ENCODE results near the gene MIEN1. TPM values are rescaled to one million over a fixed set of nuclear protein-coding genes. Genes with fewer than 3 reads are reported as not detected.

The MIEN1 gene
- total and polyA plus RNA-seq, 8 donors, result 9.3 to 312 (median 114) TPM

GRCh38 chr17:39757931-39758873, 27.9 kb upstream of the MIEN1 start:
- DNase-seq, result no peak
- Histone ChIP-seq H3K4me3 (no peak overlapping the region), H3K4me1 (peaks cover 6 to 20% (median 17%) of the 10 kb centered on the region in 4 donors), H3K36me3 (no peaks in the 10 kb centered on the region), H3K9me3 (no peaks in the 10 kb centered on the region), H3K27ac (peak overlapping the region in 1 of 5 donors; percentile 29), H3K27me3 (peaks cover 0 to 21% (median 0%) of the 10 kb centered on the region in 3 donors)
- no peak for TF ChIP-seq CTCF (IDR thresholded peaks at IDR 0.05)
- no peak for TF ChIP-seq POLR2A (IDR thresholded peaks at IDR 0.05)
- TF ChIP-seq EP300 (IDR thresholded peaks at IDR 0.05), result no peak
- TF ChIP-seq POLR2AphosphoS5 (IDR thresholded peaks at IDR 0.05), result no peak
- intact Hi-C loops (cut with DNase I; ENCODE audit: low total_unique reads), result no loop called here
- 59 to 74% (median 67%) methylated on average over 12 of the region's 12 CpGs for WGBS, 5 donors

DNA sequence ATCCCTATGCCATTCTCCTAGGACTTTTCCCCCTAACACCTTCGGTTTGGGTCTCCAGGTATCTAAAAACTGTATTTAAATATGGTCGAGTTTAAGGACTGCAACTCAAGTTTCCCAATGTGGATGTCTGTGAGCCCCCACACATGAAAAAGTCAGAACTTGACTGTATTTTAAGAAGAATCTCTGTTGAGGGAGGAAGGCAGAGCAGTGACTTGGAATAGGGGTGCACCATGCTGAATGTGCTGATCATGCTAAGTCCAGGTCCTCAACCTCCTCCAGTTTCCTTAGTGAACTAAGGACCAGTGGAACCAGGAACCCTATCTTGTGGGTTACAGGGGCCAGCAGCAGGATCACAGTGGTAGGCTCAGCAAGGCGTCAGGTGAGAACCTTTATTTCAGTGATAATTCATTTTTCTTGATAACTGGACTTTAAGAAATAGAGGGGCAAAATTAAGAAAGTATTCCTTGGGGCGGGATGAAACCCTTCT, 26.9 kb upstream of the MIEN1 start:
- 82 to 90% (median 87%) methylated on average over 4 of the region's 4 CpGs for WGBS, 5 donors
- Histone ChIP-seq H3K9me3 (no peaks in the 10 kb centered on the region), H3K4me3 (no peak overlapping the region), H3K27ac (peak overlapping the region in 1 of 5 donors; percentile 96), H3K4me1 (peaks cover 6 to 26% (median 19%) of the 10 kb centered on the region in 4 donors), H3K36me3 (no peaks in the 10 kb centered on the region), H3K27me3 (peaks cover 0 to 16% (median 0%) of the 10 kb centered on the region in 3 donors)
- intact Hi-C loops (cut with DNase I; ENCODE audit: low total_unique reads), result no loop called here
- TF ChIP-seq POLR2A (IDR thresholded peaks at IDR 0.05) (no peak), POLR2AphosphoS5 (IDR thresholded peaks at IDR 0.05) (no peak), CTCF (IDR thresholded peaks at IDR 0.05) (no peak), EP300 (IDR thresholded peaks at IDR 0.05) (no peak)
- no peak for DNase-seq

DNA sequence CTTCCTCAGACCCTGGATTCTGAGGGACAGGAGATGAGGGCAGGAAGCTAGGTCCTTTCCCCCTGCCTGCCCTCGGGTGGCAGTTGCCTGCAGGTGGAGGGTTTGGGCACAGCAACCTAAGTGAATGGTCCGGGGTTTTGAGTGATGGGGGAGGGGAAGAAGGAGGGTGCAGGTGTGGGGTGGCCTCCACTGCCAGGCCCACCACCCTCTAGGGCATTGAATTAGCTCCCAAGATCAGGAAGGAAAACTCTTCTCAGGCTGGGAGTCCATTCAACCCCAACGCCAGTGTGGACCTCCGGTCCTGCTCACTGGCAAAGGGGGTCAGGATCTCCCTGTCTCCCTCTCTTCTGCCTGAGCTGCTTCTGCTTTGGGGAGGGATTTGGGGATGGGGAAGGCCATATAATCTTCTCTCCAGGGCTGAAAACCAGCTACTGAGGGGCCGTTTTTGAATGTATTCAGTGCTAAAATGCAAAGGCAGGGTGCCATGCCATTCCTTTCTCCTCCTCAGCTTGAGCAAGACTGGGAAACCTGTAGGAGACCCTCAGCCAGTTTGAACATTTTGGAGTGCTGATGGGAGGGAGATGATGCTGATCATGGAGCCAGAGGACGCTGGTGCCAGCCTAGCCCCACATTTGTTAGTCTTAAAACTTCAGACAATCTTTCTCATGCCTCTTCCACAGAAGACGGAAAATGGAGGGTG, 26.2 kb upstream of the MIEN1 start:
- DNase-seq, result no peak
- H3K27ac ChIP-seq, result peak overlapping the region in 3 of 5 donors; percentile 94 to 96 (median 96)
- peaks cover 6 to 26% (median 19%) of the 10 kb centered on the region in 4 donors for H3K4me1 ChIP-seq
- intact Hi-C loops (cut with DNase I; ENCODE audit: low total_unique reads), result no loop called here
- 61 to 69% (median 66%) methylated on average over 7 of the region's 7 CpGs for WGBS, 5 donors
- peaks cover 0 to 10% (median 0%) of the 10 kb centered on the region in 3 donors for H3K27me3 ChIP-seq
- TF ChIP-seq POLR2A (IDR thresholded peaks at IDR 0.05) (no peak), EP300 (IDR thresholded peaks at IDR 0.05) (no peak), CTCF (IDR thresholded peaks at IDR 0.05) (no peak), POLR2AphosphoS5 (IDR thresholded peaks at IDR 0.05) (no peak)
- H3K9me3 ChIP-seq, result no peaks in the 10 kb centered on the region
- no peak overlapping the region for H3K4me3 ChIP-seq
- H3K36me3 ChIP-seq, result no peaks in the 10 kb centered on the region

Measured in stomach (tissue), 9 donors.